ENCODE results near the gene USP24.
"Not testable (repeated sequence)": the region's sequence is repeated elsewhere in the genome, so short reads cannot be mapped to it uniquely, and the experiment has no call there.

USP24 gene

DNA sequence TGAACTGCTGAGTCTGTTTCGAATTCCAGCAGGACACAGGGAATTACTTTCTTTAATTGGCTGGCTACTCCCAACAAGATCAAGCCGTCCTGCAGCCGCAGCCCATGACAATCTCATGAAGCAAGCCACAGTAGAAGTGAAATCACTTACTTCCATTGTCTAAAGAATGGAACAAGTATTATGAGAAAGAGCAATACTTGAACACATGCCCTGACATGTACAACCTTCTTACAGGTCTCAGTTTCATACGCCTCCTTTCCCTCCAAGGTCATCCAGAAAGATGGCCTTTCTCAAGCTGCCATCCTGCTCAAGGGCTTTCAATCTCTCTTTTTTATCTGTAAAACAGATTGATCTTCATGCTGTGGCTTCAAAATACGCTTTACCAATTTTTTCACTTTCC lies 90.7 kb downstream of the USP24 start:
- TF ChIP-seq, protein P1, sequence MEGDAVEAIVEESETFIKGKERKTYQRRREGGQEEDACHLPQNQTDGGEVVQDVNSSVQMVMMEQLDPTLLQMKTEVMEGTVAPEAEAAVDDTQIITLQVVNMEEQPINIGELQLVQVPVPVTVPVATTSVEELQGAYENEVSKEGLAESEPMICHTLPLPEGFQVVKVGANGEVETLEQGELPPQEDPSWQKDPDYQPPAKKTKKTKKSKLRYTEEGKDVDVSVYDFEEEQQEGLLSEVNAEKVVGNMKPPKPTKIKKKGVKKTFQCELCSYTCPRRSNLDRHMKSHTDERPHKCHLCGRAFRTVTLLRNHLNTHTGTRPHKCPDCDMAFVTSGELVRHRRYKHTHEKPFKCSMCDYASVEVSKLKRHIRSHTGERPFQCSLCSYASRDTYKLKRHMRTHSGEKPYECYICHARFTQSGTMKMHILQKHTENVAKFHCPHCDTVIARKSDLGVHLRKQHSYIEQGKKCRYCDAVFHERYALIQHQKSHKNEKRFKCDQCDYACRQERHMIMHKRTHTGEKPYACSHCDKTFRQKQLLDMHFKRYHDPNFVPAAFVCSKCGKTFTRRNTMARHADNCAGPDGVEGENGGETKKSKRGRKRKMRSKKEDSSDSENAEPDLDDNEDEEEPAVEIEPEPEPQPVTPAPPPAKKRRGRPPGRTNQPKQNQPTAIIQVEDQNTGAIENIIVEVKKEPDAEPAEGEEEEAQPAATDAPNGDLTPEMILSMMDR (conservative IDR thresholded peaks at IDR 0.05; ENCODE audit: low read length), result no peak
- DNase-seq (ENCODE audit: low read depth), result no peak
- H3K4me3 ChIP-seq (ENCODE audit: low read length), result no peak overlapping the region

DNA sequence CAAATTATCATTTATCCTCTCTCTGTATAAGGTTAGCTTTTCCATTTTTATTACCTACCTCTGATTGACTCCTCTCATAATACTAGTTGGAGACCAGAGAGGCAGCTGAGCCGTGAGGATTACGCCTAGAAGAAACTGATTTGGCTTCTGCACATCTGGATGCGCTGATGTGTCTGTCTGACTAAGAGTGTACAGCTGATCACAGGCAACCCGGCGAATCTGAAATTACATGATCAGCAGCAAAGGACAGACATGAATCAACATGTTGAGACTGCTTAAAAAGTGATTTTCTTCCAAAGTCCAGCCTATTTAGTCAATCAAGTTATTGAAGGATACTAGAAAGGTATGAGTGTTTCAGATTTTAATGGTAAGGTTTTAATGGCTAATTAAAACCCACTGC lies 94.6 kb downstream of the USP24 start:
- TF ChIP-seq, protein P1 (conservative IDR thresholded peaks at IDR 0.05; ENCODE audit: low read length), result no peak
- no peak overlapping the region for H3K4me3 ChIP-seq (ENCODE audit: low read length)
- no peak for DNase-seq (ENCODE audit: low read depth)

DNA sequence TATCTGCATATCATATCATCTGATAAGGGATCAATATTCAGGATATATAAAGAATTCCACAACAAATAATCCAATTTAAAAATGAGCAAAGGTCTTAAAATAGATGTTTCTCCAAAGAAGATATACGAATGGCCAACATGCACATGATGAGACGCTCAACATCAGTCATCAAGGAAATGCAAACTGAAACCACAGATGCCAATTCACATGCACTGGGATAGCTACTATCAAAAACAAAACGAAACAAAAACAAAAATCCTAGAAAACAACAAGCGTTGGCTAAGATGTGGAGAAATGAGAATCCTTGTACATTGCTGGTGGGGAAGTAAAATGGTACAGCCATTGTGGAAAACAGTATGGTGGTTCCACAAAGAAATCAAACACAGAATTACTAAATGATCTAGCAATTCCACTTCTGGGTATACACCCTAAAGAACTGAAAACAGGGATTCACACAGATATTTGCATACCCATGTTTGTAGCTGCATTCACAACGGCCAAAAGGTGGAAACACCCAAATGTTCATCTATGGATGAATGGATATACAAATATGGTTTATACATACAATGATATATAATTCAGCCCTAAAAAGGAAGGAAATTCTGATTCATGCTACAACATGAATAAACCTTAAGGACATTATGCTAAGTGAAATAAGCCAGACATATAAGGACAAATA lies 96.4 kb downstream of the USP24 start:
- H3K4me3 ChIP-seq (ENCODE audit: low read length), result no peak overlapping the region
- TF ChIP-seq, protein P1 (conservative IDR thresholded peaks at IDR 0.05; ENCODE audit: low read length), result no peak
- no peak for DNase-seq (ENCODE audit: low read depth)

DNA sequence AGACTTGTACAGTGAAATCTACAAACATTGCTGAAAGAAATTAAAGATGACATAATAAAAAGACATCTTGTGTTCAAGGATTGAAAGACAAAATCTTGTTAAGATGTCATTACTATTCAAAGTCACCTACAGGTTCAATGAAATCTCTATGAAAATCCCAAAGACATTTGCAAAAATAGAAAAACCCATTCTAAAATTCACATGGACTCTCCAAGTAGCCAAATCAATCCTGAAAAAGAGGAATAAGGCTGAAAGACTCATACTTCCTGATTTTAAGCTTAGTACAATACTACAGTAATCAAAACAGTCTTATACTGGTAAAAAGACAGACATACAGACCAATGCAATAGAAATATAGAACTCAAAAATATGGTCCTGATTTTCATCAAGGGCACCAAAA lies 97.2 kb downstream of the USP24 start:
- TF ChIP-seq, protein P1 (conservative IDR thresholded peaks at IDR 0.05; ENCODE audit: low read length), result no peak
- H3K4me3 ChIP-seq (ENCODE audit: low read length), result no peak overlapping the region
- DNase-seq (ENCODE audit: low read depth), result no peak

DNA sequence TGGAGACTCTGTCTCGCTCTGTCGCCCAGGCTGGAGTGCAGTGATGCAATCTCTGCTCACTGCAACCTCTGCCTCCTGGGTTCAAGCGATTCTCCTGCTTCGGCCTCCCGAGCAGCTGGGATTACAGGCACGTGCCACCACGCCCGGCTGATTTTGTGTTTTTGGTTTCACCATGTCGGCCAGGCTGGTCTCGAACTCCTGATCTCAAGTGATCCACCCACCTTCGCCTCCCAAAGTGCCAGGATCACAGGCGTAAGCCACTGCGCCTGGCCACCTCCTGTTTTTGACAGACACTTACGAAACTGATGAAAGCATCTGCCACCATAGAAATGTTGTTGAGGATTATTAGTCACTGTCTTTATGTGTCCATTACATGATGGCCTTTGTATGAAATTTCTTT lies 106.2 kb downstream of the USP24 start:
- not testable (repeated sequence) for H3K4me3 ChIP-seq (ENCODE audit: low read length); DNase-seq (ENCODE audit: low read depth)

DNA sequence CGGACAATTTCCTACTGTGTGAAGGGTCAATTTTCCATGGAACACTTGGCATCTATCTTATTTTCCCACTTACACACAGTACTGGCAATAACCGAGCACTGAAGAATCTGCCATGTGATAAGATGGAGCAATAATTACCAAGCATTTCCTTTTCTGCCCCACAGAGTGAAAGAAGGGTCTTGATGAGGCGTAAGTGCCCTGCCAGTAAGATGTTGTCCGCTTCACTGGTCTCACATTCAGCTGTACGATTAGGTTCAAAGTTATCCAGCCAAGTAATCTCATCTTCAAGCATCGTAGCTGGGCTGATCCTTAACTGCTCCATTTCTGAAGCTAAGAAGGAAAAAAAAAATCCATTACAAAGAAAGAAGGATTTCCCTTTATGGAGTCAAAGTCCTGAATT lies 108.1 kb downstream of the USP24 start:
- no peak for DNase-seq (ENCODE audit: low read depth)
- TF ChIP-seq, protein P1 (conservative IDR thresholded peaks at IDR 0.05; ENCODE audit: low read length), result no peak
- H3K4me3 ChIP-seq (ENCODE audit: low read length), result no peak overlapping the region

DNA sequence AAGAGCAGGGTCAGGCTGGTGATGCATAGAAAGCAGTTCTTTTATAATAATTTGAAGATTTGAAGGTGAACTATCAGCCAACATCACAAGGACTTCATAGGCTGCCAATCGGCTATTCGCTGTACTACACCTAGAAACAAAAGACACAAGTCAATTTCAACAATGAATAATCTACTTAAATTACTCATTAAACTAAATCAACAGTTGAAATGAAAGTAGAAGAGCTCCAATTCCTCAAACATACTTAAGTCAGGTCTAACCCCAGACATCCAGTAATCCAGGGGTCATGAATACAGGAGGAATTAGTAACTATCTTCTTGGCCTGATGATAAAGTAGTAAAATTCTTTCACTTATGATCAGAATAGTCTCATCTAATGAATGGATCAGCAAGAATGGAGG lies 111.3 kb downstream of the USP24 start:
- H3K4me3 ChIP-seq (ENCODE audit: low read length), result no peak overlapping the region
- TF ChIP-seq, protein P1 (conservative IDR thresholded peaks at IDR 0.05; ENCODE audit: low read length), result no peak
- no peak for DNase-seq (ENCODE audit: low read depth)

DNA sequence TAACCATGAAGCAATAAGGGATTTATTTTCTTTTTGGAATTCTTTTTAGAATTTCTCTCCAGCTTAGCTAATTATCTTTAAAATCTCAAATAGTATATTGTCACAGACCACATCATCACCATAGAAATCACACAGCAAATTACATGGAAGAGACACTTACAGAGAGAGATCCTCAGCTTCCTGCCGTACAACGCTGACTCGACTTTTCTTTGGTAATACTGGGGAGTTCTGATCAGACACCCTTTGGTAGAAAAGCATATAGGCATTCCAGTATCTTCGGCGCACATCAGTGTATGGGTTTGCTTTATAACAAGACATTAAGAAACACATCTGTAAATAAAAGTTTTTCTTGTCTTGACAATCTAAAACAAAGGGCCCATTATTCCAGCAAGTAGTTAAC lies 120.1 kb downstream of the USP24 start:
- no peak for DNase-seq (ENCODE audit: low read depth)
- TF ChIP-seq, protein P1 (conservative IDR thresholded peaks at IDR 0.05; ENCODE audit: low read length), result no peak
- no peak overlapping the region for H3K4me3 ChIP-seq (ENCODE audit: low read length)

Measured in AG10803 (cell line).